Measurements from ENCODE around the gene SEMA5B. TPM values are rescaled to one million over a fixed set of nuclear protein-coding genes. Genes with fewer than 3 reads are reported as not detected.

The SEMA5B gene
- total RNA-seq, 3 donors from 2014 or later = 0.15 to 0.33 (median 0.32) TPM

DNA sequence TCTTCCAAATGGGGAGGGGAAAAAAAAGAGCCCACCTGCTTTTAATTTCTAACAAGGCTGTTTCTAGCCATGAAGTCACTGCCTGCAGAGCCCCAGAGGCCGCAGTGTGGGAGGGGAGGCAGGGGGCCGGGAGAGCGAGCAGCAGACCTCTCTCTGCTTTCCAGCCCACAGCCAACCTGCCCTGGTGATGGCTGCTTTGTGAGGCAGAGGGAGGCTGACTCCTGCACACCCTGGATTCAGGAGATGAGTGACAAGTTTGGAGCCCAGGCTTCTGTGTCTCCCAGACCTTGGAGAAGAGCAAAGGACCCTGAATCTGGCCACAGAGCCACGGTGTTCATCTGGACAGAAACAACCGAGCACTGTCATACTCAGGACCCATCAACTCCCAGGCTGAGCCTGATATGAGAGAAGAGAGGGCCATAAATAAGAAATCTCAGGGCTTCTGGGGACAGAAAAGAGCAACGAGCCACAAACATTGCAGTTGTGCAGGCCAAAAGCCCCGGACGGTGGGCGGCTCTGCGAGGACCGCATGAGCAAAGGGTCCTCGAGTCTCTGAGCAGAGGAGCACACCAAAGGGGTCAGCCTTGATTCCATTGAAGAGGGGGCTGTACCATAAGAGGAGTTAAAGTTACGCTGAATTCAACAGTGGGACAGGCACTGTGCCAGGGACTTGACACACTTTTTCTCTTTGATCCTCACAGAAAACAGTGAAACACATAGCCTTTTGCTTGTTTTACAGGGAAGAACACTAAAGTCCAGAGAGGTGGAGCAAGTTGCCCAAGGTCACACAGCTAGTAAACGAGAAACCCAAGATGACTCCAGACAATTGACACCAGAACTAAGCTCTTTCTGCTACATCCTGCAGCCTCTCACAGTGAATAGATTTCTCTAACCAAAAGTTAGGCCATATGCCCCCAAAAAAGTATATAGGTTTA, 97.2 kb downstream of the SEMA5B start:
- no peaks in the 10 kb centered on the region for H3K4me1 ChIP-seq
- no peak overlapping the region for H3K27ac ChIP-seq
- no peaks in the 10 kb centered on the region for H3K27me3 ChIP-seq
- no peak overlapping the region for H3K4me3 ChIP-seq
- H3K9me3 ChIP-seq = no peaks in the 10 kb centered on the region
- no peak for DNase-seq (ENCODE audit: low spot score in 2 of 2)
- no peaks in the 10 kb centered on the region for H3K36me3 ChIP-seq
- TF ChIP-seq, protein P1, sequence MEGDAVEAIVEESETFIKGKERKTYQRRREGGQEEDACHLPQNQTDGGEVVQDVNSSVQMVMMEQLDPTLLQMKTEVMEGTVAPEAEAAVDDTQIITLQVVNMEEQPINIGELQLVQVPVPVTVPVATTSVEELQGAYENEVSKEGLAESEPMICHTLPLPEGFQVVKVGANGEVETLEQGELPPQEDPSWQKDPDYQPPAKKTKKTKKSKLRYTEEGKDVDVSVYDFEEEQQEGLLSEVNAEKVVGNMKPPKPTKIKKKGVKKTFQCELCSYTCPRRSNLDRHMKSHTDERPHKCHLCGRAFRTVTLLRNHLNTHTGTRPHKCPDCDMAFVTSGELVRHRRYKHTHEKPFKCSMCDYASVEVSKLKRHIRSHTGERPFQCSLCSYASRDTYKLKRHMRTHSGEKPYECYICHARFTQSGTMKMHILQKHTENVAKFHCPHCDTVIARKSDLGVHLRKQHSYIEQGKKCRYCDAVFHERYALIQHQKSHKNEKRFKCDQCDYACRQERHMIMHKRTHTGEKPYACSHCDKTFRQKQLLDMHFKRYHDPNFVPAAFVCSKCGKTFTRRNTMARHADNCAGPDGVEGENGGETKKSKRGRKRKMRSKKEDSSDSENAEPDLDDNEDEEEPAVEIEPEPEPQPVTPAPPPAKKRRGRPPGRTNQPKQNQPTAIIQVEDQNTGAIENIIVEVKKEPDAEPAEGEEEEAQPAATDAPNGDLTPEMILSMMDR (IDR thresholded peaks at IDR 0.05) = no peak
- no peak for TF ChIP-seq POLR2AphosphoS5 (IDR thresholded peaks at IDR 0.05)
- TF ChIP-seq POLR2A (IDR thresholded peaks at IDR 0.05) = no peak
- intact Hi-C loops (cut with DNase I; ENCODE audit: low total_unique reads) = loop anchor here (10.0 kb wide), 1 partner anchor 1166 kb away; no protein-coding TSS in a partner anchor

DNA sequence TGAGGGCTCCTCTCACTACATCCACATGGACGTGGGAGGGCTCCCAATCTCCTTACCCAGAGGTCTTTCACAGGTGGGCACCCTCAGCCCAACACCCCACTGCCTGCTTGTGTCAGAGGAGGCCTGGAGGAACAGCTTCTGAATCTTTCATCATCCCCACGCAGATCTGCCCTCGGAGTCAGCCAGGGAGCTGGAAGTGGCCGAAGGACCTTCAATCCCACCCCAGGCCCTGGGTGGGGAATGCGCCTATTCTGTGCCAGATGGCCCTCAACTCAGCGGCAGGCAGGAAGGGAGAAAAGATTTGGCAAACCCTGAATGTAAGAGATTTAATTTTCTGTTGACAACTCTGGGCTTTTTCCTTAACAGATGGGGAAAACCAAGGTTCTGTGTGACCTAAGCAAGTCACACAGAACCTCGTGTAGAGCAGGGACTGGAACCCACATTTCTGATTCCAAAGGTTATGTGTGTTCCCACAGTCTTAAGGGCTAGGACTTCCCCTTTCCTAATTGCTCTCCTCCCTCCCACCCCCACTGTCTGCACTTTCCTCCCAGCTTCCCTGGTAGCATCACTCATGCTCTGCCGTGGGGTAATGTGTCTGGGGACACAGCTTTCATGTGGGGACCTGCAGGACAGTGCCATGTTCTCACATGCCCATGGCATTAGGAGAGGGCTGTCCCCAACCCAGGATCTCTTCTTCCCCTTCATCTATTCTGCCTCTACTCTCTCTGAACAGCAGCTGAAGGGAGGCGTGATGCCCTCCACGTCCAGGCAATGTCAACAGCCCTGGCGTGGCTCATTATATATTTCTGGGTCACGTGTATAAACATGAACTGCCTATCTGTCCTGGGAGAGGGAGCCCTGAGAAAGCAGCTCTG, 98.1 kb downstream of the SEMA5B start:
- H3K4me3 ChIP-seq = no peak overlapping the region
- no peaks in the 10 kb centered on the region for H3K9me3 ChIP-seq
- no peaks in the 10 kb centered on the region for H3K36me3 ChIP-seq
- DNase-seq (ENCODE audit: low spot score in 2 of 2) = no peak
- intact Hi-C loops (cut with DNase I; ENCODE audit: low total_unique reads) = loop anchor here (10.0 kb wide), 1 partner anchor 1165 kb away; no protein-coding TSS in a partner anchor
- TF ChIP-seq, protein P1 (IDR thresholded peaks at IDR 0.05) = no peak
- TF ChIP-seq POLR2AphosphoS5 (IDR thresholded peaks at IDR 0.05) (no peak), POLR2A (IDR thresholded peaks at IDR 0.05) (no peak)
- H3K27me3 ChIP-seq = no peaks in the 10 kb centered on the region
- H3K27ac ChIP-seq = no peak overlapping the region
- H3K4me1 ChIP-seq = no peaks in the 10 kb centered on the region

DNA sequence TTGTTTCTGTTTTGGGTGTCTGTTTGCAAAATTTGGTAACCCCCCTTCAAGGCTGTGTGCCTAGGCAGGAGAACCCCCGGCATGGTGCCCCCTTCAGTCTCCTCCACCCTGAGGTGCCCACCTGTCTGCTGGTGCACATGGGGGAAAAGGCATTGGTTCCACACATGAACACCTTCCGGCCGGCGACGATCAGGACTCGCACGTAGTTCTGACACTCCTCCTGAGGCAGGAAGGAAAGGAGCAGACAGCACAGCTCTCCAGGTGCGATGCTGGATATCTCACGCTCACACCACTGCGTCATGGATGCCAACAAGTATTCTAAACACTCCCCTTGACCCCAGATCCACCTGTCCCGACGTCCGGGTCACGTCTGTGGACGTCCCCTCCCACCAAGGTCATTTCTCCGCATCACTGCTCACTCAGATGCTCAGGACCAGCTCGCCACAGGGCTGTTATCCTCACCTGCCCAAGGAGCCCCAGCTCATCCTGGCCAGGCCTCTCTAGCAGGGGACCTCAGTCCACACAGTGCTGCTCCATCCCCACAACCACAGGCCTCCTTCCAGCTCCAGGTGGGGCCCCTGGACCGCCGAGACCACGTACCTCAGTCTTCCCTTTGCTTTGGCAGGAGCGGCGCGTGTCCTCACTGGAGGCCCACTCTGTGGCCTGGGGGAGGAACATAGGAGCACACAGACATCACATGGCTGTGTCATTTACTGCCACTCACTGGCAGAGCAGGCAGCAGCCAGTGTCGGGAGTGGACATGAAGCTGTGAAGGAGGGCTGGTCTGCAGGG, 99.0 kb downstream of the SEMA5B start:
- Histone ChIP-seq H3K27ac (no peak overlapping the region), H3K4me3 (no peak overlapping the region), H3K4me1 (no peaks in the 10 kb centered on the region), H3K27me3 (peaks cover 0 to under 1% of the 10 kb centered on the region in 2 donors), H3K9me3 (no peaks in the 10 kb centered on the region), H3K36me3 (no peaks in the 10 kb centered on the region)
- DNase-seq (ENCODE audit: low spot score in 2 of 2) = no peak
- TF ChIP-seq POLR2A (IDR thresholded peaks at IDR 0.05) (no peak), POLR2AphosphoS5 (IDR thresholded peaks at IDR 0.05) (no peak)
- TF ChIP-seq, protein P1 (IDR thresholded peaks at IDR 0.05) = no peak
- intact Hi-C loops (cut with DNase I; ENCODE audit: low total_unique reads) = no loop called here

DNA sequence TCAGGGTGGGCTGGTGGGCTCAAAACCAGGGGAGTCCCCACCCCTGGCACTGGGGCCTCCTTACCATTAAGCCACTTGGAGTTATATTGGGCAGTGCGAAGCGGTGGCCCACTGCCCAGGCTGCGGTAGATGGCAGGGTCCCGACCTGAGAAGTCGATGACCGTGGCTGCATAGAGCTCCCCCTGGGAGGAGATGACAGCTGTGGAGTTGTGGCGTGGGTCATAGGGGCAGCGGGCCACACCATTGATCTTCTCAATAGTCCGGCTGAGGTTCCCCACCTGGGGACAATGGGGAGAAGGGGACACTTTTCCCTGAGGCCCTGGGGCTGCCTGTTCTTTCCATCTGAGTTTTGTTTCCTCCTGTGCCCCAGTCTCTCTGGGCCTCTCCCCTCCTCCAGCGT, 99.8 kb downstream of the SEMA5B start:
- no peak for DNase-seq (ENCODE audit: low spot score in 2 of 2)
- TF ChIP-seq POLR2AphosphoS5 (IDR thresholded peaks at IDR 0.05) (no peak), POLR2A (IDR thresholded peaks at IDR 0.05) (no peak)
- TF ChIP-seq, protein P1 (IDR thresholded peaks at IDR 0.05) = no peak
- intact Hi-C loops (cut with DNase I; ENCODE audit: low total_unique reads) = no loop called here

More for the DNA sequence above, 99.8 kb downstream of the SEMA5B start:
- H3K27me3 ChIP-seq = peaks cover 0 to 9% of the 10 kb centered on the region in 2 donors
- no peaks in the 10 kb centered on the region for H3K36me3 ChIP-seq
- H3K9me3 ChIP-seq = no peaks in the 10 kb centered on the region
- no peak overlapping the region for H3K27ac ChIP-seq
- H3K4me1 ChIP-seq = no peaks in the 10 kb centered on the region
- no peak overlapping the region for H3K4me3 ChIP-seq

Measured in breast epithelium (tissue), 4 donors.